ENCODE measurements around the gene GCKR.

The GCKR gene

DNA sequence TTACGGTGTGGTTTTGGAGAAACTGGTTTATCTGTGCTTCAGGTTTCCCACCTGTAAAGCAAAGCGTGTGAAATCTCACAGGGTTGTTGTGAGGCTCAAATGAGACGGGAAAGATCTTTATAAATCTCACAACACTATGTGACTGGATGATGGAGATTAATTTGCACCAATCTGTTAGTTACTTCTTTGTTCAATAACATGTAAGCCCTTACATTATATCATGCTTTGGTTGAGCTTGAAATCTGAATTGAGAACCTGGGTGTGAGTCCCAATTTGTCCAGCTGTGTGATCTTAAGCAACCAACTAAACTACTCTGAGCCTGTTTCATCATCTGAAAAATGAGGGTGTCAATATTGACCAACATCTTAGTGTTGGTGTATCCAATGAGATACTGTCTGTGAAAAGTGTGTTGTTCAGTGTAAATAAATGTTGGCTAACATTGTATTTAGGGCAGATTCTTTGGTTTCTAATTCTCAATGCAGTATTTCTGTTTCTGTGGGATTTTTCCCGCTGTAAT is 741 bp upstream of the GCKR start:
- no peak for TF ChIP-seq TAF1 (IDR thresholded peaks at IDR 0.05; ENCODE audit: borderline replicate concordance, insufficient read depth, low read length)
- no peak for TF ChIP-seq FOXP2 (optimal IDR thresholded peaks at IDR 0.05; ENCODE audit: borderline replicate concordance, extremely low read depth, extremely low read length, insufficient read depth)
- TF ChIP-seq, protein P1, sequence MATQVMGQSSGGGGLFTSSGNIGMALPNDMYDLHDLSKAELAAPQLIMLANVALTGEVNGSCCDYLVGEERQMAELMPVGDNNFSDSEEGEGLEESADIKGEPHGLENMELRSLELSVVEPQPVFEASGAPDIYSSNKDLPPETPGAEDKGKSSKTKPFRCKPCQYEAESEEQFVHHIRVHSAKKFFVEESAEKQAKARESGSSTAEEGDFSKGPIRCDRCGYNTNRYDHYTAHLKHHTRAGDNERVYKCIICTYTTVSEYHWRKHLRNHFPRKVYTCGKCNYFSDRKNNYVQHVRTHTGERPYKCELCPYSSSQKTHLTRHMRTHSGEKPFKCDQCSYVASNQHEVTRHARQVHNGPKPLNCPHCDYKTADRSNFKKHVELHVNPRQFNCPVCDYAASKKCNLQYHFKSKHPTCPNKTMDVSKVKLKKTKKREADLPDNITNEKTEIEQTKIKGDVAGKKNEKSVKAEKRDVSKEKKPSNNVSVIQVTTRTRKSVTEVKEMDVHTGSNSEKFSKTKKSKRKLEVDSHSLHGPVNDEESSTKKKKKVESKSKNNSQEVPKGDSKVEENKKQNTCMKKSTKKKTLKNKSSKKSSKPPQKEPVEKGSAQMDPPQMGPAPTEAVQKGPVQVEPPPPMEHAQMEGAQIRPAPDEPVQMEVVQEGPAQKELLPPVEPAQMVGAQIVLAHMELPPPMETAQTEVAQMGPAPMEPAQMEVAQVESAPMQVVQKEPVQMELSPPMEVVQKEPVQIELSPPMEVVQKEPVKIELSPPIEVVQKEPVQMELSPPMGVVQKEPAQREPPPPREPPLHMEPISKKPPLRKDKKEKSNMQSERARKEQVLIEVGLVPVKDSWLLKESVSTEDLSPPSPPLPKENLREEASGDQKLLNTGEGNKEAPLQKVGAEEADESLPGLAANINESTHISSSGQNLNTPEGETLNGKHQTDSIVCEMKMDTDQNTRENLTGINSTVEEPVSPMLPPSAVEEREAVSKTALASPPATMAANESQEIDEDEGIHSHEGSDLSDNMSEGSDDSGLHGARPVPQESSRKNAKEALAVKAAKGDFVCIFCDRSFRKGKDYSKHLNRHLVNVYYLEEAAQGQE (IDR thresholded peaks at IDR 0.05; ENCODE audit: insufficient read depth in 1 of 2, low read depth in 2 of 2, low read length in 2 of 2) = no peak
- no peak for TF ChIP-seq SIN3A (IDR thresholded peaks at IDR 0.05; ENCODE audit: borderline replicate concordance, insufficient read depth, low read length)
- no peak for TF ChIP-seq POLR2AphosphoS5 (IDR thresholded peaks at IDR 0.05; ENCODE audit: low read depth, low read length)

DNA sequence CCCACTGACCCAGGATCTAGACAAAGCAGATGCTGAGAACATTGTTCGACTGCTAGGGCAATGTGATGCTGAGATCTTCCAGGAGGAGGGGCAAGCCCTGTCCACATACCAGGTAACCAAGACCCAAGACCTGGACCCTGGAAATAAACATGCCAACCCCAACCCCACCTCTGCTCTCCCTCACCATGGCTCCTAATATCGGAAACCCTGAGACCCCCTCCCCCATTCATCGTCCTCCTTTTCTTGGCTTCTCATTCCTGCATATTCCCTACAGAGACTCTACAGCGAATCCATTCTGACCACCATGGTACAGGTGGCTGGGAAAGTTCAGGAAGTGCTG is 619 bp downstream of the GCKR start:
- TF ChIP-seq POLR2AphosphoS5 (IDR thresholded peaks at IDR 0.05; ENCODE audit: low read depth, low read length) (no peak), FOXP2 (optimal IDR thresholded peaks at IDR 0.05; ENCODE audit: borderline replicate concordance, extremely low read depth, extremely low read length, insufficient read depth) (no peak), TAF1 (IDR thresholded peaks at IDR 0.05; ENCODE audit: borderline replicate concordance, insufficient read depth, low read length) (no peak), SIN3A (IDR thresholded peaks at IDR 0.05; ENCODE audit: borderline replicate concordance, insufficient read depth, low read length) (no peak)
- TF ChIP-seq, protein P1 (IDR thresholded peaks at IDR 0.05; ENCODE audit: insufficient read depth in 1 of 2, low read depth in 2 of 2, low read length in 2 of 2) = no peak

DNA sequence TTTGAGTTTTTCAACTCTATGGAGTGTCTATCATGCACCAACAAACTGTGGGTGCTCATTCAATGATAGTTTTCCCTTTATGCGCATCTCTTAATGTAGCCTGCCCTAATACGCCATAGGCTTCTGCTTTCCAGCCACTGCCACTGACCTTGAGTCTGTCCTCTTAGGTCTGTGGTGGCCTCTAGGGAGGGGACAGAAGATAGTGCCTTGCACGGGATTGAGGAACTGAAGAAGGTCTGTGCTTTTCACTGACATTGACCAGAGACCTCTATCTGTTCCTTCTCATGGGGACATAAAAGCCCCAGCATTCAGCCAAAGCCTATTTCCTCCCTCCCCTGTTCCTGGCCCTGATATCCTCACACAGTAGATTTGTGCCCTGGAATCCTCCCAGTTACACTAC is 2.3 kb downstream of the GCKR start:
- TF ChIP-seq POLR2AphosphoS5 (IDR thresholded peaks at IDR 0.05; ENCODE audit: low read depth, low read length) = no peak
- no peak for TF ChIP-seq FOXP2 (optimal IDR thresholded peaks at IDR 0.05; ENCODE audit: borderline replicate concordance, extremely low read depth, extremely low read length, insufficient read depth)
- no peak for TF ChIP-seq SIN3A (IDR thresholded peaks at IDR 0.05; ENCODE audit: borderline replicate concordance, insufficient read depth, low read length)
- TF ChIP-seq, protein P1 (IDR thresholded peaks at IDR 0.05; ENCODE audit: insufficient read depth in 1 of 2, low read depth in 2 of 2, low read length in 2 of 2) = no peak
- no peak for TF ChIP-seq TAF1 (IDR thresholded peaks at IDR 0.05; ENCODE audit: borderline replicate concordance, insufficient read depth, low read length)

DNA sequence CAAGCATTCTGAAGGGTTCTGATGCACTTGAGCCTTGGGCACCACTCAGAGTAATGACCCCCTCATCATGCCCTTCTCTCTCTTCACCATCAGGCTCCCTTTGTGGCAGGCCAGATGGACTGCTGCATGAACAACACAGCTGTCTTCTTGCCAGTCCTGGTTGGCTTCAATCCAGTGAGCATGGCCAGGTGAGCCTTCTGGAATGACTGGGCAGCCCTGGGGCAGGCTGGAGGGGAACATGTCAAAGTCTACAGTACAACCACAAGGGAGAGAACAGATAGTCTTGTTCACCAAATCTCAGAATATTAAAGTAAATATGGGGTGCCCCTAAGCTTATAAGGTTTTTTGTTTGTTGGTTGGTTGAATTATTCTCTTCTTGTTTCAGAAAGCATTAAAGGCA is 4.4 kb downstream of the GCKR start:
- no peak for TF ChIP-seq TAF1 (IDR thresholded peaks at IDR 0.05; ENCODE audit: borderline replicate concordance, insufficient read depth, low read length)
- TF ChIP-seq, protein P1 (IDR thresholded peaks at IDR 0.05; ENCODE audit: insufficient read depth in 1 of 2, low read depth in 2 of 2, low read length in 2 of 2) = no peak
- no peak for TF ChIP-seq SIN3A (IDR thresholded peaks at IDR 0.05; ENCODE audit: borderline replicate concordance, insufficient read depth, low read length)
- TF ChIP-seq FOXP2 (optimal IDR thresholded peaks at IDR 0.05; ENCODE audit: borderline replicate concordance, extremely low read depth, extremely low read length, insufficient read depth) = no peak
- TF ChIP-seq POLR2AphosphoS5 (IDR thresholded peaks at IDR 0.05; ENCODE audit: low read depth, low read length) = no peak

DNA sequence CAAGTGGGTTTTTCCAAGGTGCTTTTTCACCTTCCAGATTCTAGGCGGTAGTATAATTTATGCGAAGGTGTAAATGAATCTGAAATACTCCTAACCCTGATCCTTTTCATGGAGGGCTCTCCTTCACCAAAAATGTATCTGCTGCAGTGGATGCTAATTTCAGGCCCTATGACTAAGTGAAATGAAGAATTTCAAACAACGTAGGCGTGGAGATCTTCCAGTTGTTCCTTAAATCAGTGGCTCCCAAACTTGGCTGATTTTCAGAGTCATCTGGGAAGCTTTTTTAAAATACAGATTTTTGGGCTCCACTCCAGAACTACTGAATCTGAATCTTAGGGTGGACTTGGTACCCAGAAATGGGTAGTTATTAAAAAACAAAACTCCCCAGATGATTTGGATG is 5.5 kb downstream of the GCKR start:
- TF ChIP-seq TAF1 (IDR thresholded peaks at IDR 0.05; ENCODE audit: borderline replicate concordance, insufficient read depth, low read length) = no peak
- TF ChIP-seq, protein P1 (IDR thresholded peaks at IDR 0.05; ENCODE audit: insufficient read depth in 1 of 2, low read depth in 2 of 2, low read length in 2 of 2) = no peak
- TF ChIP-seq FOXP2 (optimal IDR thresholded peaks at IDR 0.05; ENCODE audit: borderline replicate concordance, extremely low read depth, extremely low read length, insufficient read depth) = no peak
- TF ChIP-seq POLR2AphosphoS5 (IDR thresholded peaks at IDR 0.05; ENCODE audit: low read depth, low read length) = no peak
- TF ChIP-seq SIN3A (IDR thresholded peaks at IDR 0.05; ENCODE audit: borderline replicate concordance, insufficient read depth, low read length) = no peak

All from PFSK-1 (cell line).